NCI-H446 (cell line): ENCODE results near the gene B3GNT9.
"Not testable (repeated sequence)": the region's sequence is repeated elsewhere in the genome, so short reads cannot be mapped to it uniquely, and the experiment has no call there.

Experiments
- DNase-seq, 2 experiments: peaks; one replicate each; lab custom pipeline; 2025; lab: John Stamatoyannopoulos, UW

Gene B3GNT9

GRCh38 chr16:67150047-67150832 is 558 bp downstream of the B3GNT9 start:
- no peak for DNase-seq

DNA sequence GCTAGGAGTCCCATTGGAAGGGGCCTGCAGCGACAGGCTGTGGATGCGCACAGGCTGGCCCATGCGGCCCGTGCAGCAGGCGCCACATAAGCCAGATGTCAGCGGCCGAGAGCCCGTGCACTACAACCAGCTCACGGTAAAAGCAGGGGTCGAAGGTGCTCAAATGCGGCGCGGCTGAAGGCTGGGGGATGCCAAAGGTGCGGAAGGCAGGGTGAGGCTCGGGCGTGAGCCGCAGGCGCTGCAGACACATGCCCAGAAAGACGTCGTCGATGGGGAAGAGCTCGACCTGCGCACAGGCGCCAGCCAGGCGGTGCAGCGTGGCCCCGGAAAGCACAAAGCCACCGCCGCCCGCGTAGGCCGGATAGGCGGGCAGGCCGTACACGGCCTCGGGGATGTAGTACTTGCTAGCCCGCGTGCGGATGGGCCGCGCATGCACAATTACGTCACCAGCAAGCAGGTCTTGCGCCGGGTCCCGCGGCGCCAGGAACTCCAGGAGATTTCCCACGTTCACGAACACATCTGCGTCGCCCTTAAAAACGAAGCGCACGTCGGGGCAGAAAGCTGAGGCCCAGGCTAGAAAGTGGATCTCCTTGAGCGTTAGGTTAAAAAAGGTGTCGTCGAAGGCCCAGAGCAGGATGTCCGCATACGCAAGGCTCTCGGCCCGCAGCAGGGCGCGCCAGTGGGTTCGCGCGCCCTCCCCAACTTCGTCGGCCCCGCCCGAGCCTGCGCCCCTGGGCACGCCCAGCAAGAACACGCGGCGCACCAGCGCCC is 1.3 kb downstream of the B3GNT9 start:
- DNase-seq = no peak

GRCh38 chr16:67148656-67149275 is 2.0 kb downstream of the B3GNT9 start:
- no peak for DNase-seq

- no peak for DNase-seq
Observed at GRCh38 chr16:67148221-67148620, 2.6 kb downstream of the B3GNT9 start.

GRCh38 chr16:67147437-67148140 is 3.2 kb downstream of the B3GNT9 start:
- no peak for DNase-seq

GRCh38 chr16:67146523-67147357 is 4.1 kb downstream of the B3GNT9 start:
- no peak for DNase-seq

DNA sequence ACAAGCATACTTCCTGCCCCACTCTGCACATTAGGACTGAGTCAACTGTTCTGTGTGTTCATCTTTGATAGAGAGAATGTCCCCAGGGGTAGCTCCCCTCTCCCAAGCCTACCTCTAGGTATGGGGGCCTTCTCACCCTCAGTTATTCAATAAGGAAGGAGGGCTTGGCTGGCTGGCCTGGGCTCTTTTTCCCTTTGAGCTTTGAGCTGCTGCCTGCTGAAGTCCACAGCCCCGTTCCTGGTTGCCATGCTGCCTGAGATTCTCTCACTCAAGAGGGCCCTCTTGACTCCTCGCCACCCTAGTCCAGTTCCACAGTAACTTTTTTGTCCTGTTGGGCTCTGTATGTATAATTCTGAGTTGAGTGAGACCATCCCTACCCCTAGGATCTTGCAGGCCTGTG is 5.1 kb downstream of the B3GNT9 start:
- no peak for DNase-seq

GRCh38 chr16:67144943-67145342 is 5.9 kb downstream of the B3GNT9 start:
- no peak for DNase-seq

- no peak for DNase-seq
Observed at GRCh38 chr16:67142342-67142741, 8.5 kb downstream of the B3GNT9 start.

GRCh38 chr16:67141391-67141790 is 9.4 kb downstream of the B3GNT9 start:
- DNase-seq = no peak

- DNase-seq = no peak
Observed at GRCh38 chr16:67137605-67138004, 13.2 kb downstream of the B3GNT9 start.

- no peak for DNase-seq
Observed at GRCh38 chr16:67129422-67129821, 21.4 kb downstream of the B3GNT9 start.

- DNase-seq = no peak
Observed at GRCh38 chr16:67128887-67129286, 21.9 kb downstream of the B3GNT9 start.

DNA sequence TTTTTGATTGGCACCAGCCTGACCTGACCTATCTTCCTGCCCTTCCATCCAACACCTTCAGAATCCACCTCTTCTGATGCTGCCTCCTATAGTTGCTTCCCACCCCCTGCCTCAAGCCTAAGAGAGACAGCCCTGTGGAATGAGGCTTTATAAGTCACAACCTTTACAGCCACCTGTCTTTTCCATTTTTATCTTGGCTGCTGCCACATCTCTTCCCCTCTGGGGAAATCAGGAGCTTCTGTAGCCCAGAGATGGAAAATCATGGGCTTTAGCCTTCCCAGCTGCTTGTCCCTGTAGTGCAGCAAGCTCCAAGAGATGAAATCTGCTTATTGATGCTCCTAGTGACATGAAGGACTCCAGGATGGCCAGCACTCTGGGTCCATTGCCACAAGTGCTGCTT is 22.4 kb downstream of the B3GNT9 start:
- DNase-seq = no peak

DNA sequence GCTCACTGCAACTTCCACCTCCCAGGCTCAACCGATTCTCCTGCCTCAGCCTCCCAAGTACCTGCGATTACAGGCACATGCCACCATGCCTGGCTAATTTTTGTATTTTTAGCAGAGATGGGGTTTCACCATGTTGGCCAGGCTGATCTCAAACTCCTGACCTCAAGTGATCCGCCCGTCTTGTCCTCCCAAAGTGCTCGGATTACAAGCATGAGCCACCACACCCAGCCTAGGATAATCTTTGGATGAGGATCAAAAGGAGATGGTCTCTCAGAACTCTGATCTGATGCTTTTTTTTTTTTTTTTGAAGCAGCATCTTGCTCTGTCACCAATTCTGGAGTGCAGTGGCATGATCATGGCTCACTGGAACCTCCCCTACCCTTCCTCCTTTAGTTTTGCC is 28.0 kb downstream of the B3GNT9 start:
- DNase-seq = not testable (repeated sequence)

GRCh38 chr16:67120025-67120424 is 30.8 kb downstream of the B3GNT9 start:
- no peak for DNase-seq

DNA sequence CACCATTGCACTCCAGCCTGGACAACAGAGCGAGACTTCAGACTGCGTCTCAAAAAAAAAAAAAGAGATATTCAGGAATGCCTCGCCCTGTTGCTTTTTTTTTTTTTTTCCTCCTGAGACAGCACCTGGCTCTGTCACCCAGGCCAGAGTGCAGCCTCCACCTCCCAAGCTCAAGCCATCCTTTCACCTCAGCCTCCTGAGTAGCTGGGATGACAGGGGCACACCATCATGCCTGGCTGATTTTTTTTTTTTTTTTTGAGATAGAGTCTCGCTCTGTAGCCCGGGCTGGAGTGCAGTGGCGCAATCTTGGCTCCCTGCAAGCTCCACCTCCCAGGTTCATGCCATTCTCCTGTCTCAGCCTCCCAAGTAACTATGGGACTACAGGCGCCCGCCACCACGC is 33.1 kb downstream of the B3GNT9 start:
- DNase-seq = no peak

GRCh38 chr16:67116388-67117311 is 34.1 kb downstream of the B3GNT9 start:
- DNase-seq = no peak

- DNase-seq = no peak
Observed at GRCh38 chr16:67115639-67116038, 35.2 kb downstream of the B3GNT9 start.

DNA sequence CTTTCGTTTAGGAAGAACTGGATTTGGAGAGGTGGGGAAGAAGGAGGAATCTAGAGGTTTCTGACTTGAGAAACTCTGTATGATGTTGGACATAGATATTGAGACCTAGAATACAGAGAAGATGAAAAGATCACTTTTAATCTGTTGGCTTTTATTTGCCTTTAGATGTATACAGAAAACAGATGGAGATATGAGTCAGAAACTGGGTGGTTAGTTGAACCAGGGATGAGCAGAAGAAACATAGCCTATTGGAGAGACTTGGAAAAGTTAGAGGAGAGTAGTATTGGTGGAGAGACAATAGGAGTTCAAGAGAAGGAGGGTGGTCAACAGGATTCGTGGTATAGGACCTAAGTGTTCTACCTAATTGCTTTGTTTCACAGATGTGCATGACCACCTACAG is 36.0 kb downstream of the B3GNT9 start:
- DNase-seq = no peak
